Endodermal cell (in vitro differentiated cells): Measurements from ENCODE around the gene LEO1. TPM values are rescaled to one million over a fixed set of nuclear protein-coding genes. Genes with fewer than 3 reads are reported as not detected.

Experiments used
- DNase-seq: peaks from one replicate; pipeline ENCODE4 v3.0.0-alpha.2; 2017
- H3K27ac ChIP-seq: 2 replicates; pipeline ENCODE4 v1.5.1; 2013; ENCODE audit warnings: mild to moderate bottlenecking, low read depth, low read length, moderate library complexity
- H3K27me3 ChIP-seq: 2 replicates; pipeline ENCODE4 v1.6.1; 2013; ENCODE audit warnings: mild to moderate bottlenecking, low read length, moderate library complexity; ENCODE audit not compliant: insufficient read depth, control insufficient read depth, poor library complexity, severe bottlenecking
- H3K36me3 ChIP-seq: 2 replicates; pipeline ENCODE4 v1.7.0; 2013; ENCODE audit warnings: mild to moderate bottlenecking, low read length, moderate library complexity; ENCODE audit not compliant: control insufficient read depth, insufficient read depth
- H3K4me1 ChIP-seq: one replicate; pipeline ENCODE4 v1.7.0; 2013; ENCODE audit warnings: low read length; ENCODE audit not compliant: control insufficient read depth, insufficient read depth
- H3K4me3 ChIP-seq: 2 replicates; pipeline ENCODE4 v1.5.1; 2013; ENCODE audit warnings: mild to moderate bottlenecking, low read length, moderate library complexity
- H3K9ac ChIP-seq: 2 replicates; pipeline ENCODE4 v1.6.1; 2013; ENCODE audit warnings: mild to moderate bottlenecking, low read length, moderate library complexity; ENCODE audit not compliant: poor library complexity, severe bottlenecking; ENCODE audit errors: extremely low read depth
- H3K9me3 ChIP-seq: 2 replicates; pipeline ENCODE4 v1.6.1; 2013; ENCODE audit warnings: mild to moderate bottlenecking, low read length, moderate library complexity; ENCODE audit not compliant: control insufficient read depth
- H3K27ac Mint-ChIP-seq: 2 replicates; pipeline ENCODE4 v1.8.0; 2020; ENCODE audit warnings: mixed read lengths
- H3K27me3 Mint-ChIP-seq: 2 replicates; pipeline ENCODE4 v1.8.0; 2021; ENCODE audit warnings: mild to moderate bottlenecking, mixed read lengths; ENCODE audit not compliant: insufficient read depth
- H3K36me3 Mint-ChIP-seq: 2 replicates; pipeline ENCODE4 v1.8.0; 2020; ENCODE audit warnings: low read depth, mixed read lengths
- H3K4me1 Mint-ChIP-seq: 2 replicates; pipeline ENCODE4 v1.8.0; 2020; ENCODE audit warnings: mixed read lengths
- H3K4me3 Mint-ChIP-seq: 2 replicates; pipeline ENCODE4 v1.8.0; 2020; ENCODE audit warnings: mild to moderate bottlenecking, moderate library complexity, mixed read lengths
- H3K9me3 Mint-ChIP-seq: 2 replicates; pipeline ENCODE4 v1.8.0; 2020; ENCODE audit warnings: mild to moderate bottlenecking, mixed read lengths
- CTCF ChIP-seq: fragments of 200-600 bp; sonication (generic); conservative IDR thresholded peaks from 2 replicates; pipeline ENCODE4 v1.5.0; 2021; ENCODE audit warnings: antibody characterized with exemption, mild to moderate bottlenecking
- whole genome bisulfite sequencing, 2 experiments: methylation state at CpG; one replicate each; pipeline versions ENCODE4 v1.1.5 to v1.1.7; 2013; ENCODE audit warnings: missing lambda C conversion rate in 2 of 2, mixed read lengths in 1 of 2; ENCODE audit not compliant: insufficient coverage in 1 of 2, insufficient read length in 1 of 2; 5-methylcytosine and 5-hydroxymethylcytosine counted together
- total RNA-seq, 2 donors: library from RNA; stranded (reverse); fragmentation: NEBNext Ultra II Directional in 1 of 2; extraction: Animal tissue kit (Norgen Biotek cat#: 25700) in 1 of 2; gene quantifications; 2 replicates in 1 of 2; 3 replicates in 1 of 2; pipeline ENCODE4 v1.2.1, GENCODE V29; 2021

The LEO1 gene
- total RNA-seq, 2 donors from 2014 or later = 25.6 to 26.5 TPM

GRCh38 chr15:52006702-52007340 lies 35.2 kb upstream of the LEO1 start:
- H3K27me3 Mint-ChIP-seq = peaks cover 5% of the 10 kb centered on the region
- Histone ChIP-seq H3K4me3 (no peak overlapping the region), H3K9me3 (no peaks in the 10 kb centered on the region), H3K27me3 (no peaks in the 10 kb centered on the region), H3K4me1 (peaks cover 3% of the 10 kb centered on the region), H3K9ac (no peak overlapping the region), H3K36me3 (no peaks in the 10 kb centered on the region), H3K27ac (no peak overlapping the region)
- no peak for TF ChIP-seq CTCF
- WGBS, 2 experiments = 95 to 100% methylated on average over 1 to 3 of the region's 3 CpGs
- DNase-seq = no peak
- H3K27ac Mint-ChIP-seq = no peak overlapping the region
- H3K9me3 Mint-ChIP-seq = peaks cover 8% of the 10 kb centered on the region
- no peaks in the 10 kb centered on the region for H3K36me3 Mint-ChIP-seq
- peaks cover 26% of the 10 kb centered on the region for H3K4me1 Mint-ChIP-seq
- H3K4me3 Mint-ChIP-seq = no peak overlapping the region

GRCh38 chr15:52005748-52006701 lies 34.4 kb upstream of the LEO1 start:
- H3K9me3 Mint-ChIP-seq = peaks cover 8% of the 10 kb centered on the region
- peaks cover 7% of the 10 kb centered on the region for H3K27me3 Mint-ChIP-seq
- H3K4me1 Mint-ChIP-seq = peaks cover 22% of the 10 kb centered on the region
- no peak for DNase-seq
- H3K4me3 Mint-ChIP-seq = no peak overlapping the region
- Histone ChIP-seq H3K9ac (no peak overlapping the region), H3K4me3 (no peak overlapping the region), H3K27ac (no peak overlapping the region), H3K9me3 (no peaks in the 10 kb centered on the region), H3K27me3 (no peaks in the 10 kb centered on the region), H3K4me1 (peaks cover 3% of the 10 kb centered on the region), H3K36me3 (no peaks in the 10 kb centered on the region)
- no peak overlapping the region for H3K27ac Mint-ChIP-seq
- WGBS, 2 experiments = 96% methylated on average over 4 to 5 of the region's 5 CpGs
- H3K36me3 Mint-ChIP-seq = no peaks in the 10 kb centered on the region
- TF ChIP-seq CTCF = no peak

- no peak for TF ChIP-seq CTCF
- 92 to 100% methylated on average over 2 to 6 of the region's 6 CpGs for WGBS, 2 experiments
- Histone ChIP-seq H3K4me1 (peaks cover 3% of the 10 kb centered on the region), H3K27me3 (no peaks in the 10 kb centered on the region), H3K36me3 (no peaks in the 10 kb centered on the region), H3K9ac (no peak overlapping the region), H3K27ac (no peak overlapping the region), H3K9me3 (no peaks in the 10 kb centered on the region), H3K4me3 (no peak overlapping the region)
- Mint-ChIP-seq H3K4me1 (peaks cover 22% of the 10 kb centered on the region), H3K9me3 (peaks cover 8% of the 10 kb centered on the region), H3K4me3 (no peak overlapping the region), H3K27ac (no peak overlapping the region), H3K36me3 (no peaks in the 10 kb centered on the region), H3K27me3 (peaks cover 7% of the 10 kb centered on the region)
- no peak for DNase-seq
Measured at GRCh38 chr15:52004806-52005205, 33.2 kb upstream of the LEO1 start.
